Hepatocyte (in vitro differentiated cells): ENCODE data around the gene PELO. TPM values are rescaled to one million over a fixed set of nuclear protein-coding genes. Genes with fewer than 3 reads are reported as not detected.

Experiments used
- DNase-seq: peaks from one replicate; pipeline ENCODE4 v3.0.0-alpha.2; 2016; ENCODE audit warnings: low spot score
- H2AFZ ChIP-seq: fragments of 200-600 bp; sonication (generic); 2 replicates; pipeline ENCODE4 v1.6.0; 2016; ENCODE audit warnings: antibody characterized with exemption, mild to moderate bottlenecking
- H3K27ac ChIP-seq: fragments of 200-600 bp; sonication (generic); 2 replicates; pipeline ENCODE4 v1.5.1; 2016; ENCODE audit warnings: mild to moderate bottlenecking
- H3K27me3 ChIP-seq: fragments of 200-600 bp; sonication (generic); 2 replicates; pipeline ENCODE4 v1.6.1; 2016
- H3K36me3 ChIP-seq: fragments of 200-600 bp; sonication (generic); replicated peaks from 2 replicates; pipeline ENCODE4 v1.5.1; 2016; ENCODE audit warnings: low read depth; ENCODE audit not compliant: insufficient read depth
- H3K4me1 ChIP-seq: fragments of 200-600 bp; sonication (generic); 2 replicates; pipeline ENCODE4 v1.5.1; 2016; ENCODE audit warnings: mild to moderate bottlenecking, moderate library complexity; ENCODE audit not compliant: insufficient read depth
- H3K4me2 ChIP-seq: fragments of 200-600 bp; sonication (generic); 2 replicates; pipeline ENCODE4 v1.6.0; 2016
- H3K4me3 ChIP-seq: fragments of 200-600 bp; sonication (generic); 2 replicates; pipeline ENCODE4 v1.5.1; 2016; ENCODE audit warnings: mild to moderate bottlenecking
- H3K79me2 ChIP-seq: fragments of 200-600 bp; sonication (generic); 2 replicates; pipeline ENCODE4 v1.6.0; 2017; ENCODE audit warnings: mild to moderate bottlenecking
- H3K9me2 ChIP-seq: fragments of 200-600 bp; sonication (generic); replicated peaks from 2 replicates; pipeline ENCODE4 v1.6.0; 2017; ENCODE audit warnings: mild to moderate bottlenecking; ENCODE audit not compliant: insufficient read depth
- H3K9me3 ChIP-seq: fragments of 200-600 bp; sonication (generic); 2 replicates; pipeline ENCODE4 v1.5.1; 2016; ENCODE audit warnings: low read depth, mild to moderate bottlenecking
- H4K20me1 ChIP-seq: fragments of 200-600 bp; sonication (generic); 2 replicates; pipeline ENCODE4 v1.6.0; 2016; ENCODE audit warnings: mild to moderate bottlenecking; ENCODE audit not compliant: insufficient read depth, poor library complexity, severe bottlenecking
- CTCF ChIP-seq: fragments of 200-600 bp; sonication (generic); IDR thresholded peaks from 2 replicates; pipeline ENCODE4 v1.5.1; 2016; ENCODE audit warnings: antibody characterized with exemption, mild to moderate bottlenecking; ENCODE audit not compliant: poor library complexity
- EZH2 ChIP-seq: fragments of 200-600 bp; sonication (generic); IDR thresholded peaks from 2 replicates; pipeline ENCODE4 v1.6.1; 2016; ENCODE audit warnings: antibody characterized with exemption, mild to moderate bottlenecking, borderline replicate concordance
- EZH2phosphoT487 ChIP-seq: fragments of 200-600 bp; sonication (generic); IDR thresholded peaks from one replicate; pipeline ENCODE4 v1.6.1; 2018; ENCODE audit warnings: antibody characterized with exemption, mild to moderate bottlenecking, low read depth, moderate library complexity; ENCODE audit not compliant: unreplicated experiment, severe bottlenecking
- WGBS: methylation state at CpG from one replicate; pipeline ENCODE4 v1.1.6; 2016; ENCODE audit warnings: low lambda C conversion rate; ENCODE audit errors: missing lambda C conversion rate; 5-methylcytosine and 5-hydroxymethylcytosine counted together
- polyA plus RNA-seq: library from polyadenylated mRNA; unstranded; fragments of >200 nt; fragmentation: Nextera tagmentation; extraction: Ambion mirVana; gene quantifications from 2 replicates; pipeline ENCODE4 v1.2.1, GENCODE V29; 2016
- total RNA-seq: library from RNA; depleted of rRNA; stranded (reverse); fragments of >200 nt; gene quantifications from 2 replicates; pipeline ENCODE4 v1.2.3, GENCODE V29; 2014

The PELO gene
- total and polyA plus RNA-seq, 2 experiments from 2014 or later: 21.9 to 27.0 TPM

- no peaks in the 10 kb centered on the region for H3K27me3 ChIP-seq
- no peak overlapping the region for H3K4me3 ChIP-seq
- H3K4me1 ChIP-seq: no peaks in the 10 kb centered on the region
- WGBS: 67% methylated on average over 2 of the region's 2 CpGs
- H3K4me2 ChIP-seq: no peak overlapping the region
- H3K79me2 ChIP-seq: peaks cover 8% of the 10 kb centered on the region
- no peaks in the 10 kb centered on the region for H3K36me3 ChIP-seq
- H2AFZ ChIP-seq: no peak overlapping the region
- H3K9me3 ChIP-seq: no peaks in the 10 kb centered on the region
- no peaks in the 10 kb centered on the region for H4K20me1 ChIP-seq
- TF ChIP-seq EZH2 (no peak), EZH2phosphoT487 (no peak), CTCF (no peak)
- no peak for DNase-seq
- no peak overlapping the region for H3K27ac ChIP-seq
- H3K9me2 ChIP-seq: no peaks in the 10 kb centered on the region
Measured at GRCh38 chr5:52834320-52834719, 46.6 kb downstream of the PELO start.

DNA sequence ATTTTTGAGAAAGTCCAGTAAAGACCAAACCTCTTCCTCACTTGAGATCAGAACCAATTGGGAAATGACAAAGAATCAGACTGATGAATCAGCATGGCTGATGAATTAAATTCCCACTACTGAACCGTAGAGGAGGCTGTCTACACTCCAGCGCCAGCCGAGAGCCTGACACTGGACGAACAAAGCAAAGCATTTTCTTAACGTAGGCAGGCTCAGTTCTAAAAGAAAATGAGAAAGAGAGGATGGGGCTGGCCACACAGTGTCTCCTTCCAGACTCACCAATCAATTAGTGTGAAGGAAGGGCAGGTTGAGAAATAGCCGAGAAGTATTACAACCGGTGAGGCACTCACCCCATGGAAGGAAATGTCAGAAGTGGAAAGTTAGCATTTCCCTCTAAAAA lies 49.4 kb downstream of the PELO start:
- H3K9me3 ChIP-seq: no peaks in the 10 kb centered on the region
- no peaks in the 10 kb centered on the region for H3K27me3 ChIP-seq
- DNase-seq: no peak
- H3K9me2 ChIP-seq: no peaks in the 10 kb centered on the region
- H3K27ac ChIP-seq: no peak overlapping the region
- 81% methylated on average over 7 of the region's 7 CpGs for WGBS
- no peaks in the 10 kb centered on the region for H4K20me1 ChIP-seq
- H3K4me1 ChIP-seq: no peaks in the 10 kb centered on the region
- H2AFZ ChIP-seq: no peak overlapping the region
- H3K4me2 ChIP-seq: no peak overlapping the region
- no peak overlapping the region for H3K4me3 ChIP-seq
- peaks cover 6% of the 10 kb centered on the region for H3K79me2 ChIP-seq
- no peaks in the 10 kb centered on the region for H3K36me3 ChIP-seq
- no peak for TF ChIP-seq CTCF
- TF ChIP-seq EZH2: no peak

Other genes starting within 250 kb of the PELO start
- 40.3 and 46.9 TPM in 2 replicates for gene ITGA1, start within 50 bp of the PELO start, total RNA-seq
- 13.4 and 15.0 TPM in 2 replicates for gene ITGA1, start within 50 bp of the PELO start, polyA plus RNA-seq
- gene ITGA2, start 201.4 kb downstream of the PELO start, total RNA-seq: 10.2 and 10.8 TPM in 2 replicates
- gene ITGA2, start 201.4 kb downstream of the PELO start, polyA plus RNA-seq: 1.5 and 2.5 TPM in 2 replicates